ENCODE measurements around the gene SLAMF9. TPM values are rescaled to one million over a fixed set of nuclear protein-coding genes. Genes with fewer than 3 reads are reported as not detected.

SLAMF9 gene
- total RNA-seq, 1 experiment from 2014 or later, result not detected

- H3K4me1 ChIP-seq (ENCODE audit: control insufficient read depth, insufficient read depth, low read length), result peaks cover 17% of the 10 kb centered on the region
- no TSS peak for BruUV-seq (replicated peaks)
- CTCF ChIA-PET, result interaction anchor here (0.5 to 2.3 kb wide), 2 partner anchors 68 to 517 kb away, joined by 4 to 14 read pairs; no protein-coding TSS in a partner anchor
These were observed 14.9 kb downstream of the SLAMF9 start for GRCh38 chr1:159938905-159939677.

DNA sequence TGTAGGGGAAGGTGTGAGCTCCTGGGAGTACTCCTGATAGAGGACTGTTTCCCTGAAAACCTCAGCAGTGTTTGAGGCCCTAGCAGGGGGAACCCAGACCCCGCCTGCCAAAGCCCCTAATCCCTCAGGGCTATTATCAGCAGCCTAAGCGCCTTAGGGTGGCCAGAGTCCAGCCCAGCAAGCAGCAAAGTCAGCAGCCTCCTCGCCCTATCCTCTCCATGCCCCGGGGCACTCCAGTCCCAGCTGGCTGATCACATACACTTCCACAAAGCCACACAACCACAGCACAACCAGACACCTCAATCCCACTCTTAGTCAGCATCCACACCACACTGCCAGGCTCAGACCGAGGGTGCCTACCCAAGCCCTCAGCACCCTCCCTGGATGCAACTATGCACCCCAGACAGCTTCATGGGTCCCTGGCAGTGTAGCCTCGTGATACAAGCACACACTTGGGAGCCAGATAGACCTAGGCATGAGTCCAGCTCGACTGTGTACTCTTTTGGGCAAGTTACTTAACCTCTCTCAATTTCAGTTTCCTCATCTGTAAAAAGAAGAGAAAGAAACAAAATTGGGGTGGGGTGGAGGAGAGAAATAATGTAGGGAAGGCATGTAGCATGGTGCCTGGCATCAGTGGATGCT is 15.7 kb downstream of the SLAMF9 start:
- in situ Hi-C loops (cut with HindIII; ENCODE audit: low pct_unique_long_range_greater_than_20kb, low sequenced_read_pairs), result no loop called here
- CTCF ChIA-PET, result interaction anchor here (0.5 to 2.3 kb wide), 3 partner anchors 66 to 516 kb away, joined by 4 to 14 read pairs (median 5); no protein-coding TSS in a partner anchor

More at GRCh38 chr1:159938905-159939677, 14.9 kb downstream of the SLAMF9 start:
- no peaks in the 10 kb centered on the region for H3K36me3 ChIP-seq (ENCODE audit: control insufficient read depth, insufficient read depth, low read length)
- DNase-seq (ENCODE audit: low read depth, low spot score), result no peak
- H3K27ac ChIP-seq (ENCODE audit: low read length), result no peak overlapping the region
- H3K9me3 ChIP-seq (ENCODE audit: control insufficient read depth, insufficient read depth, low read depth, low read length), result no peaks in the 10 kb centered on the region
- no peak for ATAC-seq
- in situ Hi-C loops (cut with HindIII; ENCODE audit: low pct_unique_long_range_greater_than_20kb, low sequenced_read_pairs) (no loop called here), intact Hi-C loops (cut with micrococcal nuclease; ENCODE audit: unreplicated experiment) (no loop called here)
- POLR2A ChIA-PET, result no interaction called here
- H3K27me3 ChIP-seq (ENCODE audit: control insufficient read depth, insufficient read depth, low read length), result no peaks in the 10 kb centered on the region
- TF ChIP-seq TCF7L2 (IDR thresholded peaks at IDR 0.05; ENCODE audit: low read depth, low read length) (no peak), POLR2AphosphoS5 (IDR thresholded peaks at IDR 0.05; ENCODE audit: low read depth, low read length) (no peak), REST (IDR thresholded peaks at IDR 0.05; ENCODE audit: insufficient read depth in 1 of 2, low read depth in 2 of 2, low read length in 1 of 2) (no peak), SIN3A (IDR thresholded peaks at IDR 0.05; ENCODE audit: borderline replicate concordance, insufficient read depth, low read depth, low read length) (no peak)
- TF ChIP-seq, protein P1, sequence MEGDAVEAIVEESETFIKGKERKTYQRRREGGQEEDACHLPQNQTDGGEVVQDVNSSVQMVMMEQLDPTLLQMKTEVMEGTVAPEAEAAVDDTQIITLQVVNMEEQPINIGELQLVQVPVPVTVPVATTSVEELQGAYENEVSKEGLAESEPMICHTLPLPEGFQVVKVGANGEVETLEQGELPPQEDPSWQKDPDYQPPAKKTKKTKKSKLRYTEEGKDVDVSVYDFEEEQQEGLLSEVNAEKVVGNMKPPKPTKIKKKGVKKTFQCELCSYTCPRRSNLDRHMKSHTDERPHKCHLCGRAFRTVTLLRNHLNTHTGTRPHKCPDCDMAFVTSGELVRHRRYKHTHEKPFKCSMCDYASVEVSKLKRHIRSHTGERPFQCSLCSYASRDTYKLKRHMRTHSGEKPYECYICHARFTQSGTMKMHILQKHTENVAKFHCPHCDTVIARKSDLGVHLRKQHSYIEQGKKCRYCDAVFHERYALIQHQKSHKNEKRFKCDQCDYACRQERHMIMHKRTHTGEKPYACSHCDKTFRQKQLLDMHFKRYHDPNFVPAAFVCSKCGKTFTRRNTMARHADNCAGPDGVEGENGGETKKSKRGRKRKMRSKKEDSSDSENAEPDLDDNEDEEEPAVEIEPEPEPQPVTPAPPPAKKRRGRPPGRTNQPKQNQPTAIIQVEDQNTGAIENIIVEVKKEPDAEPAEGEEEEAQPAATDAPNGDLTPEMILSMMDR (IDR thresholded peaks at IDR 0.05), result no peak
- no peak overlapping the region for H3K4me3 ChIP-seq (ENCODE audit: low read depth in 2 of 2, low read length in 2 of 2)

More for the DNA sequence above, 15.7 kb downstream of the SLAMF9 start:
- DNase-seq (ENCODE audit: low read depth, low spot score) (no peak), ATAC-seq (no peak)
- intact Hi-C loops (cut with micrococcal nuclease; ENCODE audit: unreplicated experiment), result no loop called here
- no peaks in the 10 kb centered on the region for H3K27me3 ChIP-seq (ENCODE audit: control insufficient read depth, insufficient read depth, low read length)
- TF ChIP-seq TCF7L2 (IDR thresholded peaks at IDR 0.05; ENCODE audit: low read depth, low read length) (no peak), REST (IDR thresholded peaks at IDR 0.05; ENCODE audit: insufficient read depth in 1 of 2, low read depth in 2 of 2, low read length in 1 of 2) (no peak), POLR2AphosphoS5 (IDR thresholded peaks at IDR 0.05; ENCODE audit: low read depth, low read length) (no peak), SIN3A (IDR thresholded peaks at IDR 0.05; ENCODE audit: borderline replicate concordance, insufficient read depth, low read depth, low read length) (no peak)
- TF ChIP-seq, protein P1 (IDR thresholded peaks at IDR 0.05), result no peak
- no peaks in the 10 kb centered on the region for H3K36me3 ChIP-seq (ENCODE audit: control insufficient read depth, insufficient read depth, low read length)
- H3K27ac ChIP-seq (ENCODE audit: low read length), result no peak overlapping the region
- POLR2A ChIA-PET, result no interaction called here
- no peak overlapping the region for H3K4me3 ChIP-seq (ENCODE audit: low read depth in 2 of 2, low read length in 2 of 2)
- BruUV-seq (replicated peaks), result no TSS peak
- no peaks in the 10 kb centered on the region for H3K9me3 ChIP-seq (ENCODE audit: control insufficient read depth, insufficient read depth, low read depth, low read length)
- H3K4me1 ChIP-seq (ENCODE audit: control insufficient read depth, insufficient read depth, low read length), result peaks cover 17% of the 10 kb centered on the region
